Astrocyte of the spinal cord (primary cell): Measurements from ENCODE around the gene ARID4B.

Source experiments
- DNase-seq: peaks from one replicate; pipeline ENCODE4 v3.0.0; 2011; ENCODE audit warnings: low read depth, low spot score
- H3K4me3 ChIP-seq: 2 replicates; pipeline ENCODE4 v1.5.1; 2011; ENCODE audit warnings: low read depth, mild to moderate bottlenecking, low read length, moderate library complexity
- CTCF ChIP-seq: IDR thresholded peaks from 2 replicates; pipeline ENCODE4 v1.5.1; 2012; ENCODE audit warnings: low read depth, mild to moderate bottlenecking, low read length, inconsistent platforms
- in situ Hi-C: cut with HindIII; loops from 2 replicates; pipeline ENCODE4 v1.10.0; 2017; ENCODE audit warnings: low sequenced_read_pairs

Gene ARID4B

GRCh38 chr1:235342471-235342870, 14.5 kb upstream of the ARID4B start:
- no peak for TF ChIP-seq CTCF
- in situ Hi-C loops: no loop called here
- DNase-seq: no peak
- H3K4me3 ChIP-seq: no peak overlapping the region

- no peak for DNase-seq
- no peak overlapping the region for H3K4me3 ChIP-seq
- TF ChIP-seq CTCF: no peak
- in situ Hi-C loops: no loop called here
Measured at GRCh38 chr1:235342039-235342438, 14.1 kb upstream of the ARID4B start.

- in situ Hi-C loops: no loop called here
- TF ChIP-seq CTCF: no peak
- H3K4me3 ChIP-seq: no peak overlapping the region
- DNase-seq: no peak
Measured at GRCh38 chr1:235341334-235341733, 13.4 kb upstream of the ARID4B start.

- no peak for DNase-seq
- H3K4me3 ChIP-seq: no peak overlapping the region
- in situ Hi-C loops: no loop called here
- no peak for TF ChIP-seq CTCF
Measured at GRCh38 chr1:235339746-235340145, 11.8 kb upstream of the ARID4B start.

- no peak for DNase-seq
- H3K4me3 ChIP-seq: no peak overlapping the region
- in situ Hi-C loops: no loop called here
- TF ChIP-seq CTCF: no peak
Measured at GRCh38 chr1:235336903-235337302, 8.9 kb upstream of the ARID4B start.

- in situ Hi-C loops: no loop called here
- H3K4me3 ChIP-seq: no peak overlapping the region
- no peak for DNase-seq
- no peak for TF ChIP-seq CTCF
Measured at GRCh38 chr1:235331401-235331800, 3.4 kb upstream of the ARID4B start.

- H3K4me3 ChIP-seq: no peak overlapping the region
- in situ Hi-C loops: no loop called here
- no peak for TF ChIP-seq CTCF
- DNase-seq: no peak
Measured at GRCh38 chr1:235330918-235331285, 2.9 kb upstream of the ARID4B start.
